PC-9 (cell line): ENCODE data around the gene AAMDC. TPM values are rescaled to one million over a fixed set of nuclear protein-coding genes. Genes with fewer than 3 reads are reported as not detected.
"Not testable (repeated sequence)": the region's sequence is repeated elsewhere in the genome, so short reads cannot be mapped to it uniquely, and the experiment has no call there.

Experiments used
- BruUV-seq: library from RNA; stranded (reverse); fragments of 400-500 nt; replicated peaks from 2 replicates; lab custom pipeline; 2021; lab: Mats Ljungman, UMichigan
- CTCF ChIA-PET: fragments of 300-600 bp; sonication (Branson Sonifier 250); formaldehyde crosslinking; loops from one replicate; lab custom pipeline; 2022; ENCODE audit warnings: antibody characterized with exemption; lab: Charles Lee
- POLR2A ChIA-PET: fragments of 300-600 bp; sonication (Branson Sonifier 250); formaldehyde crosslinking; loops from one replicate; lab custom pipeline; 2022; ENCODE audit warnings: antibody characterized with exemption; ENCODE audit not compliant: unreplicated experiment; lab: Charles Lee
- DNase-seq, 2 experiments: peaks; one replicate each; pipeline versions ENCODE4 v3.0.0 to v3.0.0-alpha.2; 2015 to 2022; ENCODE audit warnings: mixed read lengths in 1 of 2
- H2AFZ ChIP-seq: fragments of 200-600 bp; sonication (generic); 2 replicates; pipeline ENCODE4 v1.8.1; 2017; ENCODE audit warnings: antibody characterized with exemption
- H3F3A ChIP-seq: fragments of 200-600 bp; sonication (generic); 2 replicates; pipeline ENCODE4 v1.8.1; 2017; ENCODE audit warnings: antibody characterized with exemption, mild to moderate bottlenecking, low read depth; ENCODE audit not compliant: insufficient read depth
- H3K27ac ChIP-seq: fragments of 200-600 bp; sonication (generic); 2 replicates; pipeline ENCODE4 v1.6.1; 2016; ENCODE audit warnings: mixed run types
- H3K27me3 ChIP-seq: fragments of 200-600 bp; sonication (generic); 2 replicates; pipeline ENCODE4 v1.6.1; 2016; ENCODE audit warnings: low read depth, mixed run types; ENCODE audit not compliant: insufficient read depth
- H3K36me3 ChIP-seq: fragments of 200-600 bp; sonication (generic); 2 replicates; pipeline ENCODE4 v1.6.1; 2016; ENCODE audit warnings: low read depth, mixed run types
- H3K4me1 ChIP-seq: fragments of 200-600 bp; sonication (generic); replicated peaks from 2 replicates; pipeline ENCODE4 v1.6.1; 2016; ENCODE audit warnings: mixed run types; ENCODE audit not compliant: insufficient read depth
- H3K4me2 ChIP-seq: fragments of 200-600 bp; sonication (generic); 2 replicates; pipeline ENCODE4 v1.6.1; 2017; ENCODE audit warnings: mixed run types
- H3K4me3 ChIP-seq: fragments of 200-600 bp; sonication (generic); 2 replicates; pipeline ENCODE4 v1.6.1; 2016; ENCODE audit warnings: mixed run types
- H3K79me2 ChIP-seq: fragments of 200-600 bp; sonication (generic); 2 replicates; pipeline ENCODE4 v1.6.1; 2017; ENCODE audit warnings: low read depth, mixed run types
- H3K9me2 ChIP-seq: fragments of 200-600 bp; sonication (generic); 2 replicates; pipeline ENCODE4 v1.8.1; 2017; ENCODE audit warnings: mild to moderate bottlenecking; ENCODE audit not compliant: insufficient read depth
- H3K9me3 ChIP-seq: fragments of 200-600 bp; sonication (generic); 2 replicates; pipeline ENCODE4 v1.8.1; 2016; ENCODE audit warnings: low read depth; ENCODE audit not compliant: insufficient read depth
- H4K20me1 ChIP-seq: fragments of 200-600 bp; sonication (generic); 2 replicates; pipeline ENCODE4 v1.8.1; 2017; ENCODE audit not compliant: insufficient read depth
- CTCF ChIP-seq: fragments of 200-600 bp; sonication (generic); conservative IDR thresholded peaks from 2 replicates; pipeline ENCODE4 v1.6.1; 2017; ENCODE audit warnings: mixed run types, antibody characterized with exemption, mild to moderate bottlenecking, moderate library complexity
- EZH2 ChIP-seq: fragments of 200-600 bp; sonication (generic); IDR thresholded peaks from 2 replicates; pipeline ENCODE4 v1.8.0; 2017; ENCODE audit warnings: antibody characterized with exemption, low read depth
- intact Hi-C: fragments of 100-400 bp; cut with micrococcal nuclease; formaldehyde crosslinking; loops from one replicate; pipeline ENCODE4 v1.10.0; 2022; ENCODE audit not compliant: unreplicated experiment
- total RNA-seq: library from RNA; stranded (reverse); gene quantifications from 2 replicates; pipeline ENCODE4 v1.2.3, GENCODE V29; 2021

The AAMDC gene
- total RNA-seq, 1 experiment from 2014 or later, result 39.8 TPM

- Histone ChIP-seq H3K4me3 (peak overlapping the region; percentile 89), H3K27ac (peak overlapping the region; percentile 55), H3K9me3 (peaks cover 6% of the 10 kb centered on the region; the same call in 1 of the 2 replicates), H3K9me2 (no peaks in the 10 kb centered on the region), H3K4me2 (peak overlapping the region; percentile 99), H3K27me3 (no peaks in the 10 kb centered on the region), H3K4me1 (peaks cover 38% of the 10 kb centered on the region), H3F3A (peaks cover 14% of the 10 kb centered on the region), H3K36me3 (peaks cover 28% of the 10 kb centered on the region), H4K20me1 (peaks cover 41% of the 10 kb centered on the region), H3K79me2 (peaks cover 54% of the 10 kb centered on the region), H2AFZ (peak overlapping the region; percentile 95)
- TF ChIP-seq CTCF (no peak), EZH2 (no peak)
- ChIA-PET CTCF (interaction anchor here (1.5 kb wide), 1 partner anchor 175 kb away, joined by 5 read pairs; no protein-coding TSS in a partner anchor), POLR2A (interaction anchor here (0.7 kb wide), 1 partner anchor 800 kb away, joined by 3 read pairs; no protein-coding TSS in a partner anchor)
- BruUV-seq, result TSS peak; percentile 23
- DNase-seq, result peak; percentile 61 to 70
- intact Hi-C loops, result loop anchor here (1.0 to 5.0 kb wide), 4 partner anchors 183 to 742 kb away; partner anchors contain the start of genes CLNS1A, KCTD21 and USP35
Observed at GRCh38 chr11:77819921-77820564, 901 bp upstream of the AAMDC start.

GRCh38 chr11:77821349-77821851 lies 456 bp downstream of the AAMDC start:
- no peaks in the 10 kb centered on the region for H3K9me2 ChIP-seq
- CTCF ChIA-PET, result interaction anchor here (1.0 kb wide), 1 partner anchor 173 kb away, joined by 3 read pairs; the partner anchor contains the start of gene INTS4
- POLR2A ChIA-PET, result interaction anchor here (0.6 kb wide), 1 partner anchor 218 kb away, joined by 3 read pairs; no protein-coding TSS in a partner anchor
- H3K4me3 ChIP-seq, result peak overlapping the region; percentile 89
- intact Hi-C loops, result loop anchor here (1.0 to 5.0 kb wide), 4 partner anchors 173 to 741 kb away; partner anchors contain the start of genes CLNS1A, INTS4, KCTD21 and USP35
- H3K4me1 ChIP-seq, result peaks cover 38% of the 10 kb centered on the region
- H3K36me3 ChIP-seq, result peaks cover 19% of the 10 kb centered on the region
- H3K27ac ChIP-seq, result 0 out of 2 replicates have a peak overlapping the region, but pooled peaks have one; percentile 5
- H4K20me1 ChIP-seq, result peaks cover 29% of the 10 kb centered on the region
- TF ChIP-seq EZH2, result no peak
- no peak for TF ChIP-seq CTCF
- H3F3A ChIP-seq, result peaks cover 14% of the 10 kb centered on the region
- H3K4me2 ChIP-seq, result peak overlapping the region; percentile 95
- no peak for DNase-seq
- peaks cover 40% of the 10 kb centered on the region for H3K79me2 ChIP-seq
- peak overlapping the region; percentile 97 for H2AFZ ChIP-seq
- BruUV-seq, result no TSS peak
- no peaks in the 10 kb centered on the region for H3K9me3 ChIP-seq
- H3K27me3 ChIP-seq, result no peaks in the 10 kb centered on the region

- H3K27ac ChIP-seq, H3K9me2 ChIP-seq, CTCF ChIA-PET, DNase-seq, H3K9me3 ChIP-seq, H3K27me3 ChIP-seq: not testable (repeated sequence)
- Histone ChIP-seq H3K4me3 (peak overlapping the region; percentile 89), H3K79me2 (peaks cover 33% of the 10 kb centered on the region), H4K20me1 (peaks cover 21% of the 10 kb centered on the region), H3F3A (peaks cover 14% of the 10 kb centered on the region), H3K4me2 (peak overlapping the region; percentile 95), H2AFZ (peak overlapping the region; percentile 97; the same call in 1 of the 2 replicates), H3K36me3 (peaks cover 12% of the 10 kb centered on the region), H3K4me1 (peaks cover 36% of the 10 kb centered on the region)
- intact Hi-C loops, result loop anchor here (5.0 kb wide), 2 partner anchors 365 to 740 kb away; partner anchors contain the start of genes KCTD21 and USP35
- BruUV-seq, result TSS peak; percentile 41
- POLR2A ChIA-PET, result interaction anchor here (0.6 to 0.7 kb wide), 2 partner anchors 218 to 367 kb away, joined by 3 to 4 read pairs; partner anchors contain the start of gene USP35
Observed at GRCh38 chr11:77822126-77822525, 1.2 kb downstream of the AAMDC start.
